GM23338 (cell line): ENCODE measurements around the gene DCTPP1. TPM values are rescaled to one million over a fixed set of nuclear protein-coding genes. Genes with fewer than 3 reads are reported as not detected.

ENCODE experiments used
- ATAC-seq: fragments of 200-7000 bp; cut with Tn5 transposase; 3 replicates; pipeline ENCODE4 v1.9.1; 2020
- DNase-seq: peaks from one replicate; pipeline ENCODE4 v3.0.0-alpha.2; 2015; ENCODE audit warnings: low spot score
- H2AFZ ChIP-seq: fragments of 200-600 bp; sonication (generic); 2 replicates; pipeline ENCODE4 v1.8.0; 2016; ENCODE audit warnings: antibody characterized with exemption, mild to moderate bottlenecking, moderate library complexity
- H3F3A ChIP-seq: fragments of 200-600 bp; sonication (generic); replicated peaks from 2 replicates; pipeline ENCODE4 v1.8.0; 2017; ENCODE audit warnings: antibody characterized with exemption, mixed run types, low read depth
- H3K27ac ChIP-seq: fragments of 200-600 bp; sonication (generic); 2 replicates; pipeline ENCODE4 v1.6.1; 2016; ENCODE audit warnings: low read depth
- H3K27me3 ChIP-seq: fragments of 200-600 bp; sonication (generic); 2 replicates; pipeline ENCODE4 v1.8.0; 2016; ENCODE audit warnings: mild to moderate bottlenecking, mixed run types, moderate library complexity; ENCODE audit not compliant: insufficient read depth
- H3K36me3 ChIP-seq: fragments of 200-600 bp; sonication (generic); 2 replicates; pipeline ENCODE4 v1.8.0; 2016; ENCODE audit warnings: mild to moderate bottlenecking; ENCODE audit not compliant: insufficient read depth
- H3K4me1 ChIP-seq: fragments of 200-600 bp; sonication (generic); 2 replicates; pipeline ENCODE4 v1.8.0; 2016; ENCODE audit warnings: mild to moderate bottlenecking, moderate library complexity; ENCODE audit not compliant: insufficient read depth
- H3K4me2 ChIP-seq: fragments of 200-600 bp; sonication (generic); 2 replicates; pipeline ENCODE4 v1.7.1; 2017; ENCODE audit warnings: mixed run types
- H3K4me3 ChIP-seq: fragments of 200-600 bp; sonication (generic); 2 replicates; pipeline ENCODE4 v1.6.1; 2016; ENCODE audit warnings: mixed run types
- H3K79me2 ChIP-seq: fragments of 200-600 bp; sonication (generic); replicated peaks from 2 replicates; pipeline ENCODE4 v1.8.0; 2017; ENCODE audit warnings: mild to moderate bottlenecking; ENCODE audit not compliant: insufficient read depth
- H3K9me2 ChIP-seq: fragments of 200-600 bp; sonication (generic); 2 replicates; pipeline ENCODE4 v1.8.0; 2017; ENCODE audit not compliant: insufficient read depth
- H4K20me1 ChIP-seq: fragments of 200-600 bp; sonication (generic); replicated peaks from 2 replicates; pipeline ENCODE4 v1.8.0; 2017; ENCODE audit warnings: mild to moderate bottlenecking; ENCODE audit not compliant: insufficient read depth
- H3K27ac Mint-ChIP-seq: 2 replicates; pipeline ENCODE4 v1.8.0; 2020; ENCODE audit warnings: inconsistent platforms, mild to moderate bottlenecking, moderate library complexity, mixed read lengths
- H3K27me3 Mint-ChIP-seq: 3 replicates; pipeline ENCODE4 v1.8.0; 2022; ENCODE audit warnings: low read depth, mild to moderate bottlenecking, moderate library complexity, mixed read lengths, inconsistent platforms; ENCODE audit not compliant: insufficient read depth, poor library complexity
- H3K36me3 Mint-ChIP-seq: 3 replicates; pipeline ENCODE4 v1.8.0; 2021; ENCODE audit warnings: low read depth, mild to moderate bottlenecking, inconsistent platforms, moderate library complexity, mixed read lengths
- H3K4me1 Mint-ChIP-seq: 3 replicates; pipeline ENCODE4 v1.8.0; 2020; ENCODE audit warnings: mild to moderate bottlenecking, inconsistent platforms, mixed read lengths
- H3K4me3 Mint-ChIP-seq: 3 replicates; pipeline ENCODE4 v1.8.0; 2021; ENCODE audit warnings: moderate library complexity, mild to moderate bottlenecking, inconsistent platforms, mixed read lengths
- H3K9me3 Mint-ChIP-seq: 3 replicates; pipeline ENCODE4 v1.8.0; 2020; ENCODE audit warnings: moderate library complexity, mild to moderate bottlenecking, inconsistent platforms, mixed read lengths
- CREB1 ChIP-seq: fragments of 250-450 bp; sonication (Bioruptor Pico); IDR thresholded peaks from 2 replicates; pipeline ENCODE4 v1.5.0; 2020; ENCODE audit warnings: low read depth, mild to moderate bottlenecking, moderate library complexity
- ETS1 ChIP-seq: IDR thresholded peaks from 2 replicates; pipeline ENCODE4 v1.6.1; 2016; ENCODE audit warnings: antibody characterized with exemption
- EZH2phosphoT487 ChIP-seq: fragments of 200-600 bp; sonication (generic); IDR thresholded peaks from one replicate; pipeline ENCODE4 v1.8.1; 2018; ENCODE audit warnings: antibody characterized with exemption; ENCODE audit not compliant: unreplicated experiment
- POLR2AphosphoS5 ChIP-seq: IDR thresholded peaks from 2 replicates; pipeline ENCODE4 v1.6.1; 2016; ENCODE audit warnings: antibody characterized with exemption, low read depth
- REST ChIP-seq: IDR thresholded peaks from one replicate; pipeline ENCODE4 v1.6.1; 2018; ENCODE audit warnings: antibody characterized with exemption; ENCODE audit not compliant: unreplicated experiment
- STAT1 ChIP-seq: IDR thresholded peaks from one replicate; pipeline ENCODE4 v1.6.1; 2016; ENCODE audit warnings: antibody characterized with exemption; ENCODE audit not compliant: unreplicated experiment
- ZNF114 ChIP-seq: fragments of 250-450 bp; sonication (Bioruptor Pico); IDR thresholded peaks from 2 replicates; pipeline ENCODE4 v1.5.0; 2020; ENCODE audit warnings: mild to moderate bottlenecking, moderate library complexity
- ZNF462 ChIP-seq: fragments of 250-450 bp; sonication (Bioruptor Pico); IDR thresholded peaks from 2 replicates; pipeline ENCODE4 v1.5.0; 2020; ENCODE audit warnings: mild to moderate bottlenecking, moderate library complexity
- polyA plus RNA-seq: library from polyadenylated mRNA; unstranded; fragments of >200 nt; fragmentation: Nextera tagmentation; extraction: Ambion mirVana; gene quantifications from 2 replicates; pipeline ENCODE4 v1.2.1, GENCODE V29; 2016
- total RNA-seq: library from RNA; depleted of rRNA; stranded (reverse); fragments of >200 nt; shearing (Covaris generic); gene quantifications from 2 replicates; pipeline ENCODE4 v1.2.3, GENCODE V29; 2014
- TF ChIP-seq, protein P1 (sequence below), 2 experiments: fragments of 200-600 bp in 1 of 2; sonication (generic) in 1 of 2; conservative IDR thresholded peaks; 2 replicates each; pipeline versions ENCODE4 v1.5.1 to v1.6.1; 2016 to 2017; ENCODE audit warnings: antibody characterized with exemption in 2 of 2, low read depth in 2 of 2, mild to moderate bottlenecking in 2 of 2, moderate library complexity in 1 of 2

DCTPP1 gene
- total and polyA plus RNA-seq, 2 experiments from 2014 or later: 54.1 to 58.3 TPM

- H3K79me2 ChIP-seq: peaks cover 16% of the 10 kb centered on the region; the same call in 1 of the 2 replicates
- Mint-ChIP-seq H3K4me1 (peaks cover 16% of the 10 kb centered on the region), H3K27me3 (peaks cover 14% of the 10 kb centered on the region), H3K4me3 (peak within 1 kb of the TSS; percentile 91), H3K36me3 (peaks cover 26% of the 10 kb centered on the region), H3K27ac (peak within 1 kb of the TSS; percentile 94), H3K9me3 (no peaks in the 10 kb centered on the region)
- TF ChIP-seq REST (no peak), CREB1 (CRISPR knock-in tag) (peak; percentile 33; the same call in 1 of the 2 replicates), STAT1 (no peak), ETS1 (peak; percentile 50; the same call in 1 of the 2 replicates), ZNF462 (no peak), EZH2phosphoT487 (no peak), ZNF114 (CRISPR knock-in tag) (no peak), POLR2AphosphoS5 (peak; percentile 90)
- TF ChIP-seq, protein P1, sequence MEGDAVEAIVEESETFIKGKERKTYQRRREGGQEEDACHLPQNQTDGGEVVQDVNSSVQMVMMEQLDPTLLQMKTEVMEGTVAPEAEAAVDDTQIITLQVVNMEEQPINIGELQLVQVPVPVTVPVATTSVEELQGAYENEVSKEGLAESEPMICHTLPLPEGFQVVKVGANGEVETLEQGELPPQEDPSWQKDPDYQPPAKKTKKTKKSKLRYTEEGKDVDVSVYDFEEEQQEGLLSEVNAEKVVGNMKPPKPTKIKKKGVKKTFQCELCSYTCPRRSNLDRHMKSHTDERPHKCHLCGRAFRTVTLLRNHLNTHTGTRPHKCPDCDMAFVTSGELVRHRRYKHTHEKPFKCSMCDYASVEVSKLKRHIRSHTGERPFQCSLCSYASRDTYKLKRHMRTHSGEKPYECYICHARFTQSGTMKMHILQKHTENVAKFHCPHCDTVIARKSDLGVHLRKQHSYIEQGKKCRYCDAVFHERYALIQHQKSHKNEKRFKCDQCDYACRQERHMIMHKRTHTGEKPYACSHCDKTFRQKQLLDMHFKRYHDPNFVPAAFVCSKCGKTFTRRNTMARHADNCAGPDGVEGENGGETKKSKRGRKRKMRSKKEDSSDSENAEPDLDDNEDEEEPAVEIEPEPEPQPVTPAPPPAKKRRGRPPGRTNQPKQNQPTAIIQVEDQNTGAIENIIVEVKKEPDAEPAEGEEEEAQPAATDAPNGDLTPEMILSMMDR (conservative IDR thresholded peaks at IDR 0.05; ENCODE audit: low read depth in 2 of 2): no peak
- H3K36me3 ChIP-seq: no peaks in the 10 kb centered on the region
- peak; percentile 85 for ATAC-seq
- H3K4me3 ChIP-seq: peak within 1 kb of the TSS; percentile 91
- peak; percentile 97 for DNase-seq
- peaks cover 7% of the 10 kb centered on the region; the same call in 1 of the 2 replicates for H4K20me1 ChIP-seq
- peak within 1 kb of the TSS; percentile 93 for H3K27ac ChIP-seq
- peak within 1 kb of the TSS; percentile 99 for H2AFZ ChIP-seq
- H3K4me1 ChIP-seq: peaks cover 8% of the 10 kb centered on the region
- peak within 1 kb of the TSS; percentile 99 for H3K4me2 ChIP-seq
- no peaks in the 10 kb centered on the region for H3K9me2 ChIP-seq
- H3K27me3 ChIP-seq: no peaks in the 10 kb centered on the region
- peaks cover 13% of the 10 kb centered on the region; the same call in 1 of the 2 replicates for H3F3A ChIP-seq
These were observed 22.6 kb downstream of the DCTPP1 start, which contains the start of gene ZNF771 for GRCh38 chr16:30407102-30407803. Gene ZNF771, plus strand, starts transcription at chr16:30407606. Its CDS starts 448 bp downstream, at chr16:30408054.
